Stimulated activated CD4-positive, alpha-beta T cell treated with anti-CD3 and anti-CD28 coated beads, Interleukin-1b, Interleukin-23, amount 100 ng/mL, for 1 hour (primary cell): ENCODE results near the gene GABRP.
"Not testable (repeated sequence)": the region's sequence is repeated elsewhere in the genome, so short reads cannot be mapped to it uniquely, and the experiment has no call there.

Source experiments
- DNase-seq, 2 donors: peaks; one replicate each; pipeline ENCODE4 v3.0.0-alpha.2; 2020; ENCODE audit warnings: low read depth in 2 of 2

GABRP gene, protein sequence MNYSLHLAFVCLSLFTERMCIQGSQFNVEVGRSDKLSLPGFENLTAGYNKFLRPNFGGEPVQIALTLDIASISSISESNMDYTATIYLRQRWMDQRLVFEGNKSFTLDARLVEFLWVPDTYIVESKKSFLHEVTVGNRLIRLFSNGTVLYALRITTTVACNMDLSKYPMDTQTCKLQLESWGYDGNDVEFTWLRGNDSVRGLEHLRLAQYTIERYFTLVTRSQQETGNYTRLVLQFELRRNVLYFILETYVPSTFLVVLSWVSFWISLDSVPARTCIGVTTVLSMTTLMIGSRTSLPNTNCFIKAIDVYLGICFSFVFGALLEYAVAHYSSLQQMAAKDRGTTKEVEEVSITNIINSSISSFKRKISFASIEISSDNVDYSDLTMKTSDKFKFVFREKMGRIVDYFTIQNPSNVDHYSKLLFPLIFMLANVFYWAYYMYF

DNA sequence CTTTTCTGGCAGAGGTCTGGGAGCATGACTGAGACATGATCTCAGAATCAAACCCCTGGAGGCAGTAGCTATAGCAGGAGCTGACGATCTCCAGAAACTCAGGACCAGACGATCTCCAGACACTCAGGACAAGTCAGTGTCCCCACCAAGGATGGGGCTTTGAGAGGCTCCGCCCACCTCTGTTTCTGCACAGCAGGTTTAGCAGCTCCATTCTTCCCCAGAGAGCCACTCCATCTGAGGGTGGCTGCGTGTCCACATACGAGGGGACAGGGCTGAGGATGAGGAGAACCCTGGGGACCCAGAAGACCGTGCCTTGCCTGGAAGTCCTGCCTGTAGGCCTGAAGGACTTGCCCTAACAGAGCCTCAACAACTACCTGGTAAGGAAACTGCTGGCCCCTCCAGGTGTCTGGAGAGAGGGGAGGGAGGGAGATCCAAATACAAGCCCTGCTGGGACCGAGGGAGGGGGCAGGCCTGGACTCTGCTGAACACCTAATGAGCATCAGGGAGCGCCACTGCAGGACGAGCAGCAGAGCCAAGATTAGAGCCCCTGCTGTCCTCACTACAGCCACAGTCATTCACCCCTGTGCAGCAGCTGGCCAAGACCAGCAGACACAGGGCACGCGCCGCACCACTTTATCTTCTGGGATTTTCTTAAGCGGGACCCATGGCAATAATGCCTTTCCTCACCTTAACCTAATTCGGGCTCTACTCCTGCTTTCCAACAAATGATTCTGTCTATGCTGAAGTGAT lies at the start of gene GABRP:
Gene GABRP, plus strand, starts transcription at position 228 of the 750 bp plus-strand sequence. CDS start 4,891 bp downstream, outside the sequence.
- no peak for DNase-seq

DNA sequence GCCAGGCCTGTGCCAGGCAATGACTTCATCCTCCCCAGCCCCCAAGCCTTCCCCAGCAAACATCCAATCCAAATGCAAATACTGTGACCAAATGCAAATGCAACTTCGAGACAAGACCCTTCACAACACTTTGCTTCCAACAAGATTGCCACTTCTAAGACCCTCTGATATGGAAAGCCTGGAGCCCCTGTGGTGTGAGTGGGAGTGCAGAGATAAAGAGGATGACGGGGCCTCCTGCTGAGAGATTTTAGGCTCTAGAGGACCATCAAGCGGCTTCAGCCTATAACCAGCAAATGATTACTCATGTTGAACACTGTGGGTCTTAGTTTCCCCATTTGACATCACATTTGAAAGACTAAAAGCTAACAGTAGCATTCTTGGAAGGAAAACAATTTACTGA lies 46.6 kb upstream of the GABRP start:
- DNase-seq = no peak

DNA sequence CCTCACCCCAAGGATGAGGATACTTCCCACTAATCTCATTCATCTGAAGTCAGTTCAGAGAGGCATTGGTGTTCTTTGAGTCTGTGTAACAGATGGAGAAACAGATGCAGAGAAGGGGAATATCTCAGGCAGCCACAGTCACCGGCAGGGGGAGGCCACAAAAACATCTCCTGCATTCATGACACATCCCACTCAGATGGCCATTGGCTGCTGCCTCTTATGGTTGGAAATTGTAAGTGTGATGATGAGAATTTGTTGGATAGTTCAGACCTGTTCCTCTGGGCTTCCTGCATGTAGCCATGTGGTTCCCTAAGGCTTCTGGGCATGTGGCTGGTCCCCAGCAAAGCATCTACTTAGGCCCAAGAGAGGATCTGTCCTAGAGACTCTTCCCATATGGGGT lies 45.9 kb upstream of the GABRP start:
- DNase-seq = no peak

DNA sequence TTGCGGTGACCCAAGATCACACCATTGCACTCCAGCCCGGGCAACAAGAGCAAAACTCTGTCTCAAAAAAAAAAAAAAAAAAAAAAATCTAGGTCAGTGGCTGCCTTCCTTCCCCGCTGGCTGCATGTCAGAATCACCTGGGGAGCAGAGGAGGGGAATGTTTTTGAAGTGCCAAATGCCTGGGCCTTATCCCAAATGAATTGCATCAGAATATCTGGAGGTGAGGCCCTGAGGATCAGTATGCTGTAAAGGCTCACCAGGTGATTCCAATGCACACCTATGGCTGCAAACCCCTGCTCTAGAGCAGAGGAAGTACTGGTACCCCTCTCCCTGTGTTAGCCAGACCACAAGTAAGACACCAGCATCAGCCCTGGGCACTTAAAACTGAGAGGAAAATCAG lies 44.7 kb upstream of the GABRP start:
- DNase-seq = no peak

DNA sequence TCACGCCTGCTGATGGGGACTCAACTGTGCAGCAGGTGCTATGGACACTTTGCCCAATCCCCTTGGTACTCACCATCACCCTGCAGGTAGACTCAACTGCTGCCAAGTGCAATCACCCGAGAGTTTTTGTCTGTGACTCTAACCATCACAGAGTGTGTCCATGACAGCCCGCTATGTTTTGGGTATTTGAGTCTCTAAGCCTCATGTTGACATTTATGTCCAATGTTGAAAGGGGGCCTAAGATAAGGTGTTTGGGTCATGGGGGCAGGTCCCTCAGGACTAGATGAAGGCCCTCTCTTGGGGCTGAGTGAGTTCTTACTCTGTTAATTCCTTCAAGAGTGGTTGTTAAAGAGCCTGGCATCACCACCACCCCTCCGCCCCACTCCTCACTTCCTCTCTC lies 44.1 kb upstream of the GABRP start:
- no peak for DNase-seq

DNA sequence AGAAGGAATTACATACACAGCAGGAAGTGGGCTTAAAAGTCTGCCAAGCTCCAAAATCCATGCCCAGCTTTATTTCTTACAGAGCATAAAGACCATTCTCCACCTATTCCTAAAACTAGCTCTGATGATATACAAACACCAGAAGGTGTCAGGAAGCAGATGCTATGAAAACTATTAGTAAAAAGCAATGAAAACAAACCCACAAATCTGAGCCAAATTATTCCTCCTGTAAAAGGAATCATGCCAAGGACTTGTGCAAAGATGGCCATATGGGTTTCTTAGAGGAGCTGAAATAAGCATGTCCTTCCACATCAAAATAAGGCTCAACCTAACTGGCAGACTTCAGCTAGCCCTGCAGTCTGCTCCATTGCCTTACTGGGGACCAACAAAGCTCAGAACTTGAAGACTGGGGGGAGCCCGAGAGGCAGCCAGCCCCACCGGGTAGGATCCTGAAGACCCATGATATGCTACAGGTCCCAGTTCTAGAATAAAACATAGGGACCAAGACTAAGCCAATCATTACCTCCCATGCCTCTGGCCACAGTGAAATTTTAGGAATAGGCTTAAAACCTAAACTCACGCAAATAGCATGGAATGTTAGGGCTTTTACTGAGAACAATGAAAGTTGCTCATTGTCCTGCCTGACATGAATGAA lies 42.8 kb upstream of the GABRP start:
- no peak for DNase-seq

DNA sequence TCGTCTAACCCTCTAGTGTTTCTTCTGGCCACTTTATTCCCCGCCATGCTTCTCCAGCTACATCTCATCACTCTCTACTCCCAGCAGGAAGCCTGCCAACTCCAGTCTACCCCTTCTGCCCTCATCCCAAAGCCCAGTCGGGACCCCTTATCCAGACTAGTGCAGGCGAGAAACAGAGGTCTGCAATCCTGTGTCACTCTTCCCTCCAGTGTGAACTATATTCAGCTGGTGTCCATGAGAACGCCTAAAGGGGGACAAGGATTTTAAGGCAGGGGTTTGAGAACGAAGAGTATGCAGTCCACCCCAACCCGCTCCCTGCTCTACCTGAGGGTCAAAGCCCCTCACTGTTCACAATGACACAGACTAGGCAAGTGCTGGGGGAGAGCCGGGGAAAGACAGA lies 41.7 kb upstream of the GABRP start:
- no peak for DNase-seq

DNA sequence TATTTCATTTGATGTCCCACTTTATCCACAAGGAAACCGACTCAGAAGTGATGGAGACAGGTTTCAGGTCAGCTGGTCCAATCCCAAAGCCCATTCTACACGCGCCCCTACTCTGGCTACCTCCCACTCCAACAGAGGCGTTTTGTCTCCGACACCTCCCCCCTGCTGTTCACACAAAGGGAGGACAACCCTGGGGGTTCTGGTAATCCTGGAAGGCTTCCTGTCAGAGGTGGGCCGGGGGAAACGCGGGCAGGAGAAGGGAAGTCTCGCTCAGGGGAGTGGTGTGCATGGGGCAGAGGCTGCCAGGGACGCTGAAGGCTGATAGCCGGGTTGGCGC lies 39.7 kb upstream of the GABRP start:
- no peak for DNase-seq

DNA sequence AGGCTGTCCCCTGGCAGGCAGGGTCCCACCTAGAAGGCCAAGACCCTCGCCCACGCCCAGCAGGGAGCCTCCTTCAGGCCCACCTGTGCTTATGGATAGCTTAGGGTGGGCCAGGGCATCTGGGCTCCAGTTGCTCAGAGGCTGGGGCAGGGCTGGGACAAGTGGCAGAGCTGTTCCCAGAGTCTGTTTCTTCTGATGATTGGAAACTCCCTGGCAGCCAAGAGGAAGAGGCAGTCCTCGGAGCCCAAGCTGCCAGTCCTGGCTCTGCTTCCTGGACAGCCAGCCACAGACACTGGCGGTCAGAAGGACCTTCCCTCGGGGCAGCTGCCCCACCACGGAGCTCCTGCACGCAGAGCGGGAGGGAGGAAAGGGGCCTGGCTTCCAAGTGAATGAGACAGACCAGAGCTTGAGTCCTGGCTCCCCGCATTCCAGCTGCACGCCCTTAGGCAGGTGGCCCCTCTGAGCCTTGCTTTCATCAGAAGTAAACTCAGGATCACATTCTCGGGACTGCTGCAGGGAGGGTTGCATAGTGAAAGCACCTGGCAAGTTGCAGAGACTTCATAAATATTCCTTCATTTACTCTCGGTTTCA lies 37.9 kb upstream of the GABRP start:
- no peak for DNase-seq

DNA sequence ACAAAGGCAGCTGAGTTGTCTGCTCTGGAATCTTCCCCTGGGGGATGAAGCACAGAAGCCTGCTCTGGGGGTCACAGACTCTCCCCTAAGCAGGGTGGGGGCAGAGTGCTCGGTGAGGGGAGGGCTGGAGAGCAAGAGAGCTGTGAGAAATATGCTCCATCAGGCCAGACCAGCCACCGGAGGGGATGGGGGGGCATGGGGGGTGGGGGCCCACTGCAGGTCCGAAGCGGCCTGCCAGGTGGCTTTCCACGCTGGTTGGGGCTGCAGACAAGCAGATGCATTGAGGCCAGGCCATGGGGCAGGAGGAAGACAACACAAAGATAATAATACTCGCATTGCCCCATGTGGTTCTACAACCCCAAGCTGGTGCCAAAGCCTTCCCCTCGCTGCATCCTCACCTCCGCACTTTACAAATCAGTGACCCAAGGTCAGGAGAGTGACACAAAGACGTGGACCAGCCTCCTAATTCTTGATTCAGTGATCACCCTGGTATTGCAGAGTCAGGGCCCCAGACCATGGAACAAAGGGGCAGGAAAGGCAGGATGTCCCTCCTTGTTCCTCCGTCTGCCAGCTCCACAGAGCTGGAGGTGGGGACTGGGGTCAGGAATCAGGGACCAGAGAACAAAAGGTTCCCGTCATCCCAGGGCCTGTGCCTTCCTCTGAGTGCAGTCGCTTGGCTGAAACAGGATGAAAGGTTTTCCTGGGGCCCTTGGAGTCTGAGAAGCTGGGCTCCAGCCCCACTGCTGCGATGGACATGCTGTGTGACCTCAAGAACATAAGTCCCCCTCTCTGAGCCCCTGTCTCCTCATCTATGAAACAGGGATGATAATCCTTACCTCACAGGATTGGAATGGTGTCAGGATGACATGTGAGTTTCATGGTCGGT lies 37.2 kb upstream of the GABRP start:
- DNase-seq = no peak

DNA sequence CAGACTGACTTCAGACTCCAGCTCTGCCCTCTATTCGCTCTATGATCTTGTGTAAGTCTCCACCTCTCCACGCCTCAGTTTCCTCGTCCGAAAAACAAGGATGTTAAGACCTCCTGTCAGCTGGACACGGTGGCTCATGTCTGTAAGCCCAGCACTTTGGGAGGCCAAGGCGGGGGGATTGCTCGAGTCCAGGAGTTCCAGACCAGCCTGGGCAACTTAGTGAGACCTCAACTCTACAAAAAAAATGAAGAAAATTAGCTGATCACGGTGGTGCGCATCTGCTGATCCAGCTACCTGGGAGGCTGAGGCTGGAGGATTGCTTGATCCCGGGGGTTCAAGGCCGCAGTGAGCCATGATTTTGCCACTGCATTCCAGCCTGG lies 36.6 kb upstream of the GABRP start:
- no peak for DNase-seq

DNA sequence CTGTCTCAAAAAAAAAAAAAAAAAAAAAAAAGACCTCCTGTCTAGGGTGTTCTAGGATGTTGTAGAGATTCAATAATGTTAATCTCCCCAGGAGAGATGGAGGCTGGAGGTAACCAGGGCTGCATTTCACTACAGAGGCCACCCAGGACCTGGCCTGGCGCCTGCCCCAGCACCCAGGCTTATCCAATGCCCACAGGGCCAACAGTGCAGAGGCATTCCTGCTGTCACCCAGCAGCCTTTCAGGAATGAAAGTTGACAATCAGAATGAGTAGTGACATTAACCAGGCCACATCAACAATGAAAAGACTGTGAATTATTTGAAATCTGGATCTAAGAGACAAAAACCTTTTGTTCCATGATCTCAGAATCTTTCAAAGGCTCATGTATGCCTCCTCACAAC lies 36.2 kb upstream of the GABRP start:
- DNase-seq = no peak

DNA sequence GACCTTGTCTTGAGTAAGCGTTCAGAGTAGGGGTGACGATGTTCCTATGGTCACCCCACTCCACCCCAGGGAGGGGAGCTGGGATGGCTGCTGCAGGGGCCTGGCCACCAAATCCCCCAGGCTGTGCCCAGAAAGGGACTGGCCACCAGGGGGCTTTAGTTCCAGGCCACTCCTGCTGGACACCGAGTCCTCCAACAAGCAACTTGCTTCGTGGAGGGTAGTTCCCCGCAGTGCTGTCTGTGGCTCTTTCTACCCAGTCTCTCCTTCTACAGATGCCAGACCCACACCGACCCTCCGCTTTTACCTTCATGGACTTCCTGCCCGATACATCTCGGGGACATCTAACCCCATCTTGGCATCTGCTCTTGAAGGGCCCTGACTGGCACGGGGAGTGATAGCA lies 35.7 kb upstream of the GABRP start:
- DNase-seq = no peak

DNA sequence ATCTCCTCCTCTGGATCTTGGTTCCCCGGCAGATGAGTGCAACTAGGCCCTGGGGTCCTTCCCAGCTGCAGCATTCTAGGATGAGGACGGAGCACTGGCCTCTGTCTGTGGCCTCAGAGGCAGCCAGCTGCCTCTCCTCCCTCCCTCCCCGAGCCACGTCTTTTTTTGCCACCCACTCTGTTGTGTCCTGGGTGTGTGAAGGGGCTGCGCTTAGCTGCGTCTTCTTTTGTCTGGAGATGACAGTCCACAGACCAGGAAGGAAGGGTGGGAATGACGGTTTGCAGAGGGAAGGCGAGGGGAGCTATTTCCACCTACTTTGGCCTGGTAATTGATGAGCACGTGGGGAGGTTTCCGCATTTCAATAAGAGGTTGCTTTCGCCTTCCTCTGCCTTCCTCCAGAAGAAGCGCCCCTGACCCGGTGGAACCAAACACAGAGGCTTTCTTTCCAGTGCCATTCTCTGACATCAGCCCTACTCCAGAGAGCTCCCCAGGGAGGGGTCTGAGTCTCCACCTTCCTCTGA lies 34.5 kb upstream of the GABRP start:
- DNase-seq = no peak

DNA sequence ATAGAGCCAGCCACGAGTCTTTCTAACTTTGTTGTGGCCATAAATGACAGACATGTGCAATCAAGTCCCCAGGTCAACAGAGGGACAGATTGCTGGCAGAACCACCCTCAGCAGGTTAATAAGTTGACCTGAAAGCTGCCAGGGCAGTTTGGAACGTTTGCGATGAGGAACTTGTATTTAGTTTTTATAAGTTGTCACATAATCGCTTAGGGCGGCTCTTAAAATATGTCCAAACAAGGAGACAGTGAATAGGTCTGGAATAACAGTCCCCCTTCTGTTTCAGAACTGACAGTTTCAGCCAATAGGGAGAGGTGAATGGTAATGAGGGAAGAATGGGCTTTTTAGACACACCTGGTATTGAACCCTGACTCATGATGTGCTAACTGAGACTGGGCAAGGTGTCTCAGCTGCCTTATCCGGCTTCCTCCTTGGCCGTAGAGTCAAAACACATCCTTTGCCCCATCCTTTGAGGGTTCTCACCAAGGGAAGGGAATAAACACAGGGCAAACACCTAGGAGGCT lies 33.6 kb upstream of the GABRP start:
- no peak for DNase-seq

DNA sequence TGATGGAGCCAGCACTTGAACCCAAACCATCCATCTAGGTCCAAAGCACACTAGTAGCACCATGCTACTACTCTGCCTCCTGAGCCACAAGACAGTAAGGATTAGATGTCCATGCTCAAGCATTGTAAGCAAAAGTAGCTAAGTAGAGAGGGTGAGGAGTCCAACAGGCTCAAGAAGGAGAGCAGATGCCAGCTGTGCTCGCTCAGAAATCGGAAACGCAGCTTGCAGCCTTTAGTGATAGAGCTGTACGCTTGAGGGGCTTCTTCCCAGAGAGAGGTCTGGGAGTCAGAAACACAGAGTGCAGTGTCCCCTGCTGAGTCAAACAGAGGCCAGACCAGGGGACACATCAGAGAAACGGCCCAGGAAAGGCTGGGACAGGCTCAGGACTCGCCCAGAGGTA lies 32.7 kb upstream of the GABRP start:
- no peak for DNase-seq

DNA sequence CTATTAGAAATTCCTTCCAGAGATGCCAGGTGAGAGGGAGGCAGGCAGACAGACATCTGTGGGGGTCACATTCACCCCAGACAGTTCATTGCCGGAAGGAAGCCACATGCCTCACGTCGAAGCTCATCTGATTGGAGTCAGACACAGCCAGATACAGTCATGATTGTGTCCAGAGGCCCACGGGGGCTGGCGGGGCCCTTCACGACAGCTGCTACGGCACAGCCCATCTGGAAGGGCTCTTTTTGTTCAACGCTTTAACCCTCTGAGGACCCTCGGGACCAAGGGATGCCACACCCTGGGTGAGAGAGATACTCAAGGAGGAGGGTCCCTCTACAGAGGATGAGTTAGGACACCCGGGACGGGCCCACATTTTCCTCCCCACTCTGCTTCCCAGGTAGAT lies 31.9 kb upstream of the GABRP start:
- DNase-seq = no peak

DNA sequence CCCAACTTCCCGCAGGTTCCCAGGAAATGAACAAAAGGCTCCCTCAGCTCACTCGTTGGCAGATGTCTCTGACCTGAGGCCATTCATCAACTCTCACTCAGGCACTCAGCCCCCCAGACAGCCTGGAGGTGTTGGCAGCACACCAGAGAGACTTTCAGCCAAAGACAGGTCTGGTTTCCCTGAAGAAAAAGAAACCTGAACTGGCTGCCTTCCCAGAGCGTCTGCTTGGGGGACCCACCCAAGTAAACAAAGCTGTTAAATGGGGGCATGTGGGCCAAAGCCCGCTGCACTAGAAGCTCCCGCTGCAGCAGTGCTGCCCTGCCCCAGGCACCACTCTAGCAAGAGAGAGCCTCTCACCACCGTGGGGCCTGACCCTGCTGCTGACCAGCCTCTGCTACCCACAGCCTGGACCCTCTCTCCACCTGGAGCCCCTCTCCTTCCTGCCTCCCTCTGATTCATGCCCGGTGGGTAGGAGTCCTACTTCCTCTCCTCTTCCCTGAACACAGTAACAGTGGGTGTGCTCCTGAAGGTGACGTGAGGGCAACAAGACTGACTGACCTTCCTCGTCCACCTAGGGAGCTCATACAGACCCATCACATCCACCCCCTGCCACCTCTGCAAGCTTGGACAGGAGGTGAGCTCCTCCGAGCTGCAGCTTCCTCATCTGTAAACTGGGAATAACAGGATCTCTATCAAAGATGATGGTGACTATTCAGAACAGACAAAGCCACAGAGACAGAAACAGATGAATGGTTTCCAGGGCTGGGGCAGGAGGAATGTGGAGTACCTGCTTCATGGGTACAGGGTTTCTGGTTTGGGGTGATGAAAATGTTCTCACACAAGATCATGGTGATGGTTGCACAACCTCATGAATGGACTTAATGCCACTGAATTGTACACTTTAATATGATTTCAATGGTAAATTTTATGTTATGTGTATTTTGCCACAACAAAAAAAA lies 31.0 kb upstream of the GABRP start:
- no peak for DNase-seq

DNA sequence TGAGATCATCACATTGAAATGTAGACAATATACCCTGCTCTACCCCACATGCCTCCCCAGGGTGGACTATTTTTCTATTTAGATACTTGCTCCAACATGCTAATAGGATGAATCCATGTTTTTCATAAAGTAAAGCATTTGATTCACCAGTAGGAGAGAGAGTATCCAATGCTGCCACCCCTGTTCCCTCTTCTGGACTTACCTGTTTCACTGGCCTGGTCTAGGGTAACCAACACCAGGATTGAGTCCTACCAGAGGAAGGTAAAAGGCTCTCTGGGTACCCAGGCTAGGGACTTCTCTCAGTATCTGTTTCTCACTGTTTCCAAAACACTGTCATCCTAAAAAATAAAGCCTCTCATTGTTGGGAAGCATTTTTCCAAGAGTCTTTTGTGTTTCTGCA lies 30.2 kb upstream of the GABRP start:
- DNase-seq = no peak

DNA sequence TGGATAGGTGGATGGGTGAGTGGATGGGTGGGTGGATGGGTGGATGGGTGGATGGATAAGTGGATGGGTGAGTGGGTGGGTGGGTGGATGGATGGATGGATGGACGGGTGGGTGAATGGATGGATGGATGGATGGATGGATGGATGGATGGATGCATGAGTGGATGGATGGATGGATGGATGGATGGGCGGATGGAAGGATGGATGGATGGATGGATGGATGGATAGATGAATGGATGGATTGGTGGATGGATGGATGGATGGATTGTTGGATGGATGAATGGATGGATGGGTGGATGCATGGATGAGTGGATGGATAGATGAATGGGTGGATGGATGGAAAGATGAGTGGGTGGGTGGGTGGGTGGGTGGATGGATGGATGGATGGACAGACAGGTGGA lies 29.0 kb upstream of the GABRP start:
- not testable (repeated sequence) for DNase-seq
